Measurements from ENCODE around the gene POLQ. TPM values are rescaled to one million over a fixed set of nuclear protein-coding genes. Genes with fewer than 3 reads are reported as not detected.

The POLQ gene
- total RNA-seq, 1 donor, result 0.42 TPM

- Histone ChIP-seq H3K4me3 (ENCODE audit: low read length) (no peak overlapping the region), H3K9me3 (ENCODE audit: low read depth, low read length) (no peaks in the 10 kb centered on the region), H3K27me3 (ENCODE audit: insufficient read depth, low read length) (no peaks in the 10 kb centered on the region), H3K4me1 (ENCODE audit: insufficient read depth, low read length) (no peaks in the 10 kb centered on the region)
Measured at GRCh38 chr3:121531269-121531668, 14.5 kb downstream of the POLQ start.

- Histone ChIP-seq H3K27me3 (ENCODE audit: insufficient read depth, low read length) (no peaks in the 10 kb centered on the region), H3K9me3 (ENCODE audit: low read depth, low read length) (no peaks in the 10 kb centered on the region), H3K4me1 (ENCODE audit: insufficient read depth, low read length) (no peaks in the 10 kb centered on the region), H3K4me3 (ENCODE audit: low read length) (no peak overlapping the region)
Measured at GRCh38 chr3:121529308-121529707, 16.5 kb downstream of the POLQ start.

GRCh38 chr3:121520510-121520909, 25.3 kb downstream of the POLQ start:
- H3K27me3 ChIP-seq (ENCODE audit: insufficient read depth, low read length), result no peaks in the 10 kb centered on the region
- H3K4me3 ChIP-seq (ENCODE audit: low read length), result no peak overlapping the region
- no peaks in the 10 kb centered on the region for H3K4me1 ChIP-seq (ENCODE audit: insufficient read depth, low read length)
- H3K9me3 ChIP-seq (ENCODE audit: low read depth, low read length), result no peaks in the 10 kb centered on the region

GRCh38 chr3:121517953-121518655, 27.7 kb downstream of the POLQ start:
- H3K9me3 ChIP-seq (ENCODE audit: low read depth, low read length), result no peaks in the 10 kb centered on the region
- H3K4me1 ChIP-seq (ENCODE audit: insufficient read depth, low read length), result no peaks in the 10 kb centered on the region
- H3K27me3 ChIP-seq (ENCODE audit: insufficient read depth, low read length), result no peaks in the 10 kb centered on the region
- no peak overlapping the region for H3K4me3 ChIP-seq (ENCODE audit: low read length)

- no peaks in the 10 kb centered on the region for H3K4me1 ChIP-seq (ENCODE audit: insufficient read depth, low read length)
- no peak overlapping the region for H3K4me3 ChIP-seq (ENCODE audit: low read length)
- H3K27me3 ChIP-seq (ENCODE audit: insufficient read depth, low read length), result no peaks in the 10 kb centered on the region
- no peaks in the 10 kb centered on the region for H3K9me3 ChIP-seq (ENCODE audit: low read depth, low read length)
Measured at GRCh38 chr3:121515862-121516261, 29.9 kb downstream of the POLQ start.

- H3K4me1 ChIP-seq (ENCODE audit: insufficient read depth, low read length), result no peaks in the 10 kb centered on the region
- no peak overlapping the region for H3K4me3 ChIP-seq (ENCODE audit: low read length)
- no peaks in the 10 kb centered on the region for H3K27me3 ChIP-seq (ENCODE audit: insufficient read depth, low read length)
- H3K9me3 ChIP-seq (ENCODE audit: low read depth, low read length), result no peaks in the 10 kb centered on the region
Measured at GRCh38 chr3:121515313-121515712, 30.5 kb downstream of the POLQ start.

- H3K4me3 ChIP-seq (ENCODE audit: low read length), result no peak overlapping the region
Measured at GRCh38 chr3:121514496-121514895, 31.3 kb downstream of the POLQ start.

GRCh38 chr3:121508389-121508788, 37.4 kb downstream of the POLQ start:
- no peaks in the 10 kb centered on the region for H3K9me3 ChIP-seq (ENCODE audit: low read depth, low read length)
- H3K27me3 ChIP-seq (ENCODE audit: insufficient read depth, low read length), result no peaks in the 10 kb centered on the region
- no peak overlapping the region for H3K4me3 ChIP-seq (ENCODE audit: low read length)
- H3K4me1 ChIP-seq (ENCODE audit: insufficient read depth, low read length), result no peaks in the 10 kb centered on the region

More at GRCh38 chr3:121514496-121514895, 31.3 kb downstream of the POLQ start:
- H3K9me3 ChIP-seq (ENCODE audit: low read depth, low read length), result no peaks in the 10 kb centered on the region
- no peaks in the 10 kb centered on the region for H3K27me3 ChIP-seq (ENCODE audit: insufficient read depth, low read length)
- no peaks in the 10 kb centered on the region for H3K4me1 ChIP-seq (ENCODE audit: insufficient read depth, low read length)

- no peaks in the 10 kb centered on the region for H3K27me3 ChIP-seq (ENCODE audit: insufficient read depth, low read length)
- H3K4me1 ChIP-seq (ENCODE audit: insufficient read depth, low read length), result no peaks in the 10 kb centered on the region
- H3K9me3 ChIP-seq (ENCODE audit: low read depth, low read length), result no peaks in the 10 kb centered on the region
- H3K4me3 ChIP-seq (ENCODE audit: low read length), result no peak overlapping the region
Measured at GRCh38 chr3:121505256-121505655, 40.5 kb downstream of the POLQ start.

- H3K9me3 ChIP-seq (ENCODE audit: low read depth, low read length), result no peaks in the 10 kb centered on the region
- H3K4me1 ChIP-seq (ENCODE audit: insufficient read depth, low read length), result no peaks in the 10 kb centered on the region
- no peaks in the 10 kb centered on the region for H3K27me3 ChIP-seq (ENCODE audit: insufficient read depth, low read length)
- H3K4me3 ChIP-seq (ENCODE audit: low read length), result no peak overlapping the region
Measured at GRCh38 chr3:121504618-121505017, 41.2 kb downstream of the POLQ start.

- Histone ChIP-seq H3K4me1 (ENCODE audit: insufficient read depth, low read length) (no peaks in the 10 kb centered on the region), H3K9me3 (ENCODE audit: low read depth, low read length) (no peaks in the 10 kb centered on the region), H3K27me3 (ENCODE audit: insufficient read depth, low read length) (no peaks in the 10 kb centered on the region), H3K4me3 (ENCODE audit: low read length) (no peak overlapping the region)
Measured at GRCh38 chr3:121496786-121497185, 49.0 kb downstream of the POLQ start.

GRCh38 chr3:121493431-121493830, 52.4 kb downstream of the POLQ start:
- Histone ChIP-seq H3K4me1 (ENCODE audit: insufficient read depth, low read length) (no peaks in the 10 kb centered on the region), H3K4me3 (ENCODE audit: low read length) (no peak overlapping the region), H3K9me3 (ENCODE audit: low read depth, low read length) (no peaks in the 10 kb centered on the region), H3K27me3 (ENCODE audit: insufficient read depth, low read length) (no peaks in the 10 kb centered on the region)

GRCh38 chr3:121491683-121492320, 54.0 kb downstream of the POLQ start:
- H3K27me3 ChIP-seq (ENCODE audit: insufficient read depth, low read length), result no peaks in the 10 kb centered on the region
- H3K9me3 ChIP-seq (ENCODE audit: low read depth, low read length), result no peaks in the 10 kb centered on the region
- H3K4me3 ChIP-seq (ENCODE audit: low read length), result no peak overlapping the region
- H3K4me1 ChIP-seq (ENCODE audit: insufficient read depth, low read length), result no peaks in the 10 kb centered on the region

GRCh38 chr3:121490161-121490560, 55.6 kb downstream of the POLQ start:
- no peak overlapping the region for H3K4me3 ChIP-seq (ENCODE audit: low read length)
- no peaks in the 10 kb centered on the region for H3K27me3 ChIP-seq (ENCODE audit: insufficient read depth, low read length)
- H3K9me3 ChIP-seq (ENCODE audit: low read depth, low read length), result no peaks in the 10 kb centered on the region
- no peaks in the 10 kb centered on the region for H3K4me1 ChIP-seq (ENCODE audit: insufficient read depth, low read length)

GRCh38 chr3:121488628-121489027, 57.2 kb downstream of the POLQ start:
- H3K4me1 ChIP-seq (ENCODE audit: insufficient read depth, low read length), result no peaks in the 10 kb centered on the region
- no peaks in the 10 kb centered on the region for H3K9me3 ChIP-seq (ENCODE audit: low read depth, low read length)
- H3K27me3 ChIP-seq (ENCODE audit: insufficient read depth, low read length), result no peaks in the 10 kb centered on the region
- no peak overlapping the region for H3K4me3 ChIP-seq (ENCODE audit: low read length)

- no peaks in the 10 kb centered on the region for H3K9me3 ChIP-seq (ENCODE audit: low read depth, low read length)
- no peaks in the 10 kb centered on the region for H3K4me1 ChIP-seq (ENCODE audit: insufficient read depth, low read length)
- no peaks in the 10 kb centered on the region for H3K27me3 ChIP-seq (ENCODE audit: insufficient read depth, low read length)
- no peak overlapping the region for H3K4me3 ChIP-seq (ENCODE audit: low read length)
Measured at GRCh38 chr3:121483290-121483689, 62.5 kb downstream of the POLQ start.

All from mononuclear cell (primary cell).